Hepatocyte (in vitro differentiated cells): ENCODE results near the gene RPTOR. TPM values are rescaled to one million over a fixed set of nuclear protein-coding genes. Genes with fewer than 3 reads are reported as not detected.

Experiments
- DNase-seq: peaks from one replicate; pipeline ENCODE4 v3.0.0-alpha.2; 2016; ENCODE audit warnings: low spot score
- H2AFZ ChIP-seq: fragments of 200-600 bp; sonication (generic); 2 replicates; pipeline ENCODE4 v1.6.0; 2016; ENCODE audit warnings: antibody characterized with exemption, mild to moderate bottlenecking
- H3K27ac ChIP-seq: fragments of 200-600 bp; sonication (generic); 2 replicates; pipeline ENCODE4 v1.5.1; 2016; ENCODE audit warnings: mild to moderate bottlenecking
- H3K27me3 ChIP-seq: fragments of 200-600 bp; sonication (generic); 2 replicates; pipeline ENCODE4 v1.6.1; 2016
- H3K36me3 ChIP-seq: fragments of 200-600 bp; sonication (generic); replicated peaks from 2 replicates; pipeline ENCODE4 v1.5.1; 2016; ENCODE audit warnings: low read depth; ENCODE audit not compliant: insufficient read depth
- H3K4me1 ChIP-seq: fragments of 200-600 bp; sonication (generic); 2 replicates; pipeline ENCODE4 v1.5.1; 2016; ENCODE audit warnings: mild to moderate bottlenecking, moderate library complexity; ENCODE audit not compliant: insufficient read depth
- H3K4me2 ChIP-seq: fragments of 200-600 bp; sonication (generic); 2 replicates; pipeline ENCODE4 v1.6.0; 2016
- H3K4me3 ChIP-seq: fragments of 200-600 bp; sonication (generic); 2 replicates; pipeline ENCODE4 v1.5.1; 2016; ENCODE audit warnings: mild to moderate bottlenecking
- H3K79me2 ChIP-seq: fragments of 200-600 bp; sonication (generic); 2 replicates; pipeline ENCODE4 v1.6.0; 2017; ENCODE audit warnings: mild to moderate bottlenecking
- H3K9me2 ChIP-seq: fragments of 200-600 bp; sonication (generic); replicated peaks from 2 replicates; pipeline ENCODE4 v1.6.0; 2017; ENCODE audit warnings: mild to moderate bottlenecking; ENCODE audit not compliant: insufficient read depth
- H3K9me3 ChIP-seq: fragments of 200-600 bp; sonication (generic); 2 replicates; pipeline ENCODE4 v1.5.1; 2016; ENCODE audit warnings: low read depth, mild to moderate bottlenecking
- H4K20me1 ChIP-seq: fragments of 200-600 bp; sonication (generic); 2 replicates; pipeline ENCODE4 v1.6.0; 2016; ENCODE audit warnings: mild to moderate bottlenecking; ENCODE audit not compliant: insufficient read depth, poor library complexity, severe bottlenecking
- CTCF ChIP-seq: fragments of 200-600 bp; sonication (generic); IDR thresholded peaks from 2 replicates; pipeline ENCODE4 v1.5.1; 2016; ENCODE audit warnings: antibody characterized with exemption, mild to moderate bottlenecking; ENCODE audit not compliant: poor library complexity
- EZH2 ChIP-seq: fragments of 200-600 bp; sonication (generic); IDR thresholded peaks from 2 replicates; pipeline ENCODE4 v1.6.1; 2016; ENCODE audit warnings: antibody characterized with exemption, mild to moderate bottlenecking, borderline replicate concordance
- EZH2phosphoT487 ChIP-seq: fragments of 200-600 bp; sonication (generic); IDR thresholded peaks from one replicate; pipeline ENCODE4 v1.6.1; 2018; ENCODE audit warnings: antibody characterized with exemption, mild to moderate bottlenecking, low read depth, moderate library complexity; ENCODE audit not compliant: unreplicated experiment, severe bottlenecking
- WGBS: methylation state at CpG from one replicate; pipeline ENCODE4 v1.1.6; 2016; ENCODE audit warnings: low lambda C conversion rate; ENCODE audit errors: missing lambda C conversion rate; 5-methylcytosine and 5-hydroxymethylcytosine counted together
- polyA plus RNA-seq: library from polyadenylated mRNA; unstranded; fragments of >200 nt; fragmentation: Nextera tagmentation; extraction: Ambion mirVana; gene quantifications from 2 replicates; pipeline ENCODE4 v1.2.1, GENCODE V29; 2016
- total RNA-seq: library from RNA; depleted of rRNA; stranded (reverse); fragments of >200 nt; gene quantifications from 2 replicates; pipeline ENCODE4 v1.2.3, GENCODE V29; 2014

Gene RPTOR
- total and polyA plus RNA-seq, 2 experiments from 2014 or later = 14.1 to 20.6 TPM

- no peaks in the 10 kb centered on the region for H3K9me3 ChIP-seq
- peaks cover 4% of the 10 kb centered on the region for H3K27me3 ChIP-seq
- peaks cover 11% of the 10 kb centered on the region for H3K4me1 ChIP-seq
- H4K20me1 ChIP-seq = no peaks in the 10 kb centered on the region
- no peaks in the 10 kb centered on the region for H3K79me2 ChIP-seq
- no peaks in the 10 kb centered on the region for H3K9me2 ChIP-seq
- no peak for DNase-seq
- H3K36me3 ChIP-seq = no peaks in the 10 kb centered on the region
- H3K4me3 ChIP-seq = no peak overlapping the region
- WGBS = 87% methylated on average over 12 of the region's 13 CpGs
- no peak overlapping the region for H3K27ac ChIP-seq
- no peak overlapping the region for H2AFZ ChIP-seq
- H3K4me2 ChIP-seq = no peak overlapping the region
- no peak for TF ChIP-seq EZH2phosphoT487
- no peak for TF ChIP-seq CTCF
- no peak for TF ChIP-seq EZH2
These were observed 427.2 kb downstream of the RPTOR start for GRCh38 chr17:80971704-80972304.

GRCh38 chr17:80976701-80977100 is 432.1 kb downstream of the RPTOR start:
- no peak for DNase-seq
- H3K9me2 ChIP-seq = no peaks in the 10 kb centered on the region
- H3K4me1 ChIP-seq = peaks cover 5% of the 10 kb centered on the region
- TF ChIP-seq EZH2phosphoT487 = no peak
- H3K27me3 ChIP-seq = peaks cover 4% of the 10 kb centered on the region
- H3K27ac ChIP-seq = no peak overlapping the region
- WGBS = 85% methylated on average over 3 of the region's 3 CpGs
- no peaks in the 10 kb centered on the region for H3K36me3 ChIP-seq
- no peaks in the 10 kb centered on the region for H3K79me2 ChIP-seq
- H3K4me2 ChIP-seq = no peak overlapping the region
- H3K9me3 ChIP-seq = no peaks in the 10 kb centered on the region
- no peak overlapping the region for H2AFZ ChIP-seq
- H3K4me3 ChIP-seq = no peak overlapping the region
- H4K20me1 ChIP-seq = no peaks in the 10 kb centered on the region

- Histone ChIP-seq H3K4me3 (no peak overlapping the region), H2AFZ (no peak overlapping the region), H3K27me3 (peaks cover 4% of the 10 kb centered on the region), H4K20me1 (no peaks in the 10 kb centered on the region), H3K4me2 (no peak overlapping the region), H3K9me3 (no peaks in the 10 kb centered on the region), H3K9me2 (no peaks in the 10 kb centered on the region), H3K79me2 (no peaks in the 10 kb centered on the region), H3K4me1 (peaks cover 5% of the 10 kb centered on the region), H3K27ac (no peak overlapping the region), H3K36me3 (no peaks in the 10 kb centered on the region)
- no peak for DNase-seq
- TF ChIP-seq EZH2 (no peak), CTCF (no peak), EZH2phosphoT487 (no peak)
- WGBS = 94% methylated on average over 4 of the region's 4 CpGs
These were observed 432.5 kb downstream of the RPTOR start for GRCh38 chr17:80977172-80977571.

- no peaks in the 10 kb centered on the region for H3K9me2 ChIP-seq
- H3K4me1 ChIP-seq = peaks cover 5% of the 10 kb centered on the region
- H3K4me2 ChIP-seq = no peak overlapping the region
- H3K9me3 ChIP-seq = no peaks in the 10 kb centered on the region
- no peaks in the 10 kb centered on the region for H3K36me3 ChIP-seq
- TF ChIP-seq EZH2phosphoT487 (no peak), CTCF (no peak)
- H3K4me3 ChIP-seq = no peak overlapping the region
- no peaks in the 10 kb centered on the region for H3K79me2 ChIP-seq
- no peak for DNase-seq
- no peak overlapping the region for H3K27ac ChIP-seq
- peaks cover 4% of the 10 kb centered on the region for H3K27me3 ChIP-seq
- no peaks in the 10 kb centered on the region for H4K20me1 ChIP-seq
- H2AFZ ChIP-seq = no peak overlapping the region
- WGBS = 89% methylated on average over 31 of the region's 31 CpGs
These were observed 434.2 kb downstream of the RPTOR start for GRCh38 chr17:80978499-80979497.
